Measurements from ENCODE around the gene ELMO1.

ELMO1 gene

DNA sequence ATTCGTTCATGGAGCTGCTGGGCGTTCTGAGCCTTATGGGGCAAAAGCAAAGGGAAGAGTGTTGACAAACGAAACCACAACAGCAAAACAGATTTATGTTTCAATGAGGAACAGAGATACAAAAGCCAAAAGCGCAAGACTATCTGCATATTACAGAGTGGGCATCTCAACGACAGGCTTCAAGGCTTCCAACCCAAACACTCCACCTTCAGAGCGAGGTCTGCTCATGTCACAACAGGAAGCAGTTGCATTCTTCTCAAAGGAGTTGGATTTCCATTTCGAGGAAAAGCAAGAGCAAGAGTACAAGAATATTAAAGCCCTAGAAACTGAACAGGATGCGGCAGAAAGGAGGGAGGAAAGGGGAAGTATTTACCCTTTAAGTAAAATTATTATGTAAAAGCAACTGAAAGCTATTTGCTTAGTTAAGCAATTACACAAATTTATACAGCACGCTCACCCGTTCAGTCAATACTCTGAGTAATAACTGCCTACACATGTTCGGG, 189.3 kb downstream of the ELMO1 start:
- no peaks in the 10 kb centered on the region for H3K36me3 ChIP-seq (ENCODE audit: low read depth)

DNA sequence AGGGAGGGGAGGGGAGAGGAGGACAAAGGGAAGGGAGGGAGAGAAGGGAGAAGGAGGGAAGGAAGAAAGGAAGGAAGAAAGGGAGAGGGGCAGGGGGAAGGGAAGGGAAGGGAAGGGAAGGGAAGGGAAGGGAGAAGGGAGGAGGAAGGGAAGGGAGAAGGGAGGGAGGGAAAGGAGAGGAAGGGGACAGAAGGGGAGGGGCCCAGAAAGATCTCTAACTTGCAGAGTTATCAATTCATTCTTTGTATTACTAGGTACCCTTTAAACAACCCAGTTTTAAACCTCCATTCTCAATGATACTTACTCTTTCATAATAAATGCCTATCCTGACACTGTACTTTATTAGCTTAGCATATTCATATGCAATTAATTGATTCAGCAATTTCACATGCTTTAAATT, 192.0 kb downstream of the ELMO1 start:
- TF ChIP-seq, protein P1, sequence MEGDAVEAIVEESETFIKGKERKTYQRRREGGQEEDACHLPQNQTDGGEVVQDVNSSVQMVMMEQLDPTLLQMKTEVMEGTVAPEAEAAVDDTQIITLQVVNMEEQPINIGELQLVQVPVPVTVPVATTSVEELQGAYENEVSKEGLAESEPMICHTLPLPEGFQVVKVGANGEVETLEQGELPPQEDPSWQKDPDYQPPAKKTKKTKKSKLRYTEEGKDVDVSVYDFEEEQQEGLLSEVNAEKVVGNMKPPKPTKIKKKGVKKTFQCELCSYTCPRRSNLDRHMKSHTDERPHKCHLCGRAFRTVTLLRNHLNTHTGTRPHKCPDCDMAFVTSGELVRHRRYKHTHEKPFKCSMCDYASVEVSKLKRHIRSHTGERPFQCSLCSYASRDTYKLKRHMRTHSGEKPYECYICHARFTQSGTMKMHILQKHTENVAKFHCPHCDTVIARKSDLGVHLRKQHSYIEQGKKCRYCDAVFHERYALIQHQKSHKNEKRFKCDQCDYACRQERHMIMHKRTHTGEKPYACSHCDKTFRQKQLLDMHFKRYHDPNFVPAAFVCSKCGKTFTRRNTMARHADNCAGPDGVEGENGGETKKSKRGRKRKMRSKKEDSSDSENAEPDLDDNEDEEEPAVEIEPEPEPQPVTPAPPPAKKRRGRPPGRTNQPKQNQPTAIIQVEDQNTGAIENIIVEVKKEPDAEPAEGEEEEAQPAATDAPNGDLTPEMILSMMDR (IDR thresholded peaks at IDR 0.05; ENCODE audit: poor library complexity, severe bottlenecking): no peak
- Histone ChIP-seq H3K27ac (ENCODE audit: poor library complexity, severe bottlenecking) (no peak overlapping the region), H3K27me3 (ENCODE audit: insufficient read depth, poor library complexity, severe bottlenecking) (no peaks in the 10 kb centered on the region), H3K4me3 (ENCODE audit: severe bottlenecking) (no peak overlapping the region), H3K36me3 (ENCODE audit: low read depth) (no peaks in the 10 kb centered on the region), H3K9me3 (ENCODE audit: severe bottlenecking) (no peaks in the 10 kb centered on the region), H3K4me1 (ENCODE audit: insufficient read depth, poor library complexity, severe bottlenecking) (no peaks in the 10 kb centered on the region)
- no peak for DNase-seq (ENCODE audit: low spot score)
- ATAC-seq (ENCODE audit: low read depth): no peak

More for the DNA sequence above, 189.3 kb downstream of the ELMO1 start:
- H3K27me3 ChIP-seq (ENCODE audit: insufficient read depth, poor library complexity, severe bottlenecking): no peaks in the 10 kb centered on the region
- no peak overlapping the region for H3K27ac ChIP-seq (ENCODE audit: poor library complexity, severe bottlenecking)
- no peak overlapping the region for H3K4me3 ChIP-seq (ENCODE audit: severe bottlenecking)
- no peaks in the 10 kb centered on the region for H3K4me1 ChIP-seq (ENCODE audit: insufficient read depth, poor library complexity, severe bottlenecking)
- DNase-seq (ENCODE audit: low spot score) (no peak), ATAC-seq (ENCODE audit: low read depth) (no peak)
- no peaks in the 10 kb centered on the region for H3K9me3 ChIP-seq (ENCODE audit: severe bottlenecking)
- TF ChIP-seq, protein P1 (IDR thresholded peaks at IDR 0.05; ENCODE audit: poor library complexity, severe bottlenecking): no peak

DNA sequence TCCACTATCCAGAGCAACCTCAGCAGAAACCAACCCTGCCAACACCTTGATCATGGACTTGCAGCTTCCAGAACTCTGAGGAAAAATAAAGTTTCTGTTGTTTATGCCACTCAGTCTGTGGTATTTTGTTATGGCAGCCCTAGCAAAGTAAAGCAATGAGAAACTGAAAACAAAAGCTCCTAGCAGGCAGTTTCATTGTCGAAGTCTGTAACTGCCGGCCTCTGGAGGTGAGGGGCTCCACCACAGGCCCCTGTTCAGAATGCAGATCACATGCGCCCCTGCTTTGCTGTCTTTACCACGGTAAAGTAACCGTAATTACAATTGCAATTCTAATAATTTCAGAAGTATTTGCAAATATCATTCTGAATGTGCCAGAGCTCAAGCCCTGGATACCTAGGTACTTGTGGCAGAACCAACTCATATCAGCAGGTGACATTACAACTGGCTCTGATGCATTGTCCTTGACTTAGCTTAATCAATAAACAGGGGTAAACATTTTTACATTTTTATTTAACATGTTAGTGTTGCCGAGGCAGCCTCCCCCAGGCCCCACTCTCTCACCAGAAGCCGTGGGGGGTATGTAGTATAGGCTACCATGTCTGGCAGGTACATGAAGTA, 193.2 kb downstream of the ELMO1 start:
- Histone ChIP-seq H3K4me1 (ENCODE audit: insufficient read depth, poor library complexity, severe bottlenecking) (no peaks in the 10 kb centered on the region), H3K4me3 (ENCODE audit: severe bottlenecking) (no peak overlapping the region), H3K27me3 (ENCODE audit: insufficient read depth, poor library complexity, severe bottlenecking) (peaks cover 6% of the 10 kb centered on the region), H3K36me3 (ENCODE audit: low read depth) (no peaks in the 10 kb centered on the region), H3K27ac (ENCODE audit: poor library complexity, severe bottlenecking) (no peak overlapping the region), H3K9me3 (ENCODE audit: severe bottlenecking) (no peaks in the 10 kb centered on the region)
- ATAC-seq (ENCODE audit: low read depth): no peak
- no peak for DNase-seq (ENCODE audit: low spot score)
- TF ChIP-seq, protein P1 (IDR thresholded peaks at IDR 0.05; ENCODE audit: poor library complexity, severe bottlenecking): no peak

DNA sequence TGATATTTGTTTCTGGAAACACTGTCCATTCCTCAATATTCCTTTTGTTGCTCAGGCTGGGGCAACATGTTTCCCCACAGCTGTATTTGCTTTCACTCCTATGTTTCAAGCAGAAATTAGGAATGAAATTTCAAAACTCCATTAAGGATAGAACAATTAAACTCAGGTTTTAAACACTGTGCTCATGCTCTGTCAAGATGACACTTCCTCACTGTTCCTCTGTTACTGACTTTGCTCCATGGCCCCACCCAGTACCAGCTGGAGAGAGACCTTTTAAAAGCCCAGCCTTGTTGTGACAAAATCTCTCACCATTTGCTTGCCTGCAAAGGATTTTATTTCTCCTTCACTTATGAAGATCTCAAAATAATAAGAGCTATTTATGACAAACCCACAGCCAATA, 197.4 kb downstream of the ELMO1 start:
- H3K4me3 ChIP-seq (ENCODE audit: severe bottlenecking): no peak overlapping the region
- H3K27ac ChIP-seq (ENCODE audit: poor library complexity, severe bottlenecking): no peak overlapping the region
- no peaks in the 10 kb centered on the region for H3K4me1 ChIP-seq (ENCODE audit: insufficient read depth, poor library complexity, severe bottlenecking)
- TF ChIP-seq, protein P1 (IDR thresholded peaks at IDR 0.05; ENCODE audit: poor library complexity, severe bottlenecking): no peak
- no peaks in the 10 kb centered on the region for H3K36me3 ChIP-seq (ENCODE audit: low read depth)
- peaks cover 6% of the 10 kb centered on the region for H3K27me3 ChIP-seq (ENCODE audit: insufficient read depth, poor library complexity, severe bottlenecking)
- DNase-seq (ENCODE audit: low spot score): no peak
- H3K9me3 ChIP-seq (ENCODE audit: severe bottlenecking): no peaks in the 10 kb centered on the region
- no peak for ATAC-seq (ENCODE audit: low read depth)

DNA sequence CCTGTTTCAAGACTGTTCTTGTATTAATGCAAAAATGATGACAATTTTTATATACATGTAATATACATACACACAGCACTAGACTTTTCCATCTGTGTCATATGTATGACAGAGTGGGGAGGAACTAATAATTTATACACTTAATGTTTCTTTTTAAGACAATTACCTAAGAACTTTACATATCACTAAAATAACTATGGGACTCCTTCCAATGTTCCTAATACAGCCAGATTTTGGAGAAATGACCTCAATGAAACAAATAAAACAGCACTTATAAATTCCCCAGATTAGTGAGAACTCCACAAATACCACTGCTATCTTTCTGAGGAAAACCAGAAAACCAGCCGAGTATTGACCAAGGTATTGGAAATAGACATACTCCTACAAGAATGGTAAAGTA, 199.4 kb downstream of the ELMO1 start:
- H3K27me3 ChIP-seq (ENCODE audit: insufficient read depth, poor library complexity, severe bottlenecking): peaks cover 6% of the 10 kb centered on the region
- H3K9me3 ChIP-seq (ENCODE audit: severe bottlenecking): no peaks in the 10 kb centered on the region
- ATAC-seq (ENCODE audit: low read depth) (no peak), DNase-seq (ENCODE audit: low spot score) (no peak)
- TF ChIP-seq, protein P1 (IDR thresholded peaks at IDR 0.05; ENCODE audit: poor library complexity, severe bottlenecking): no peak
- H3K27ac ChIP-seq (ENCODE audit: poor library complexity, severe bottlenecking): no peak overlapping the region
- no peaks in the 10 kb centered on the region for H3K36me3 ChIP-seq (ENCODE audit: low read depth)
- H3K4me3 ChIP-seq (ENCODE audit: severe bottlenecking): no peak overlapping the region
- no peaks in the 10 kb centered on the region for H3K4me1 ChIP-seq (ENCODE audit: insufficient read depth, poor library complexity, severe bottlenecking)

Data from RWPE2 (cell line).